Medulla oblongata (tissue), 1 donor: ENCODE measurements around the gene LGALS9.

ENCODE experiments used
- DNase-seq: peaks from one replicate; pipeline ENCODE4 v3.0.0-alpha.2; 2015; ENCODE audit errors: extremely low spot score

The LGALS9 gene

DNA sequence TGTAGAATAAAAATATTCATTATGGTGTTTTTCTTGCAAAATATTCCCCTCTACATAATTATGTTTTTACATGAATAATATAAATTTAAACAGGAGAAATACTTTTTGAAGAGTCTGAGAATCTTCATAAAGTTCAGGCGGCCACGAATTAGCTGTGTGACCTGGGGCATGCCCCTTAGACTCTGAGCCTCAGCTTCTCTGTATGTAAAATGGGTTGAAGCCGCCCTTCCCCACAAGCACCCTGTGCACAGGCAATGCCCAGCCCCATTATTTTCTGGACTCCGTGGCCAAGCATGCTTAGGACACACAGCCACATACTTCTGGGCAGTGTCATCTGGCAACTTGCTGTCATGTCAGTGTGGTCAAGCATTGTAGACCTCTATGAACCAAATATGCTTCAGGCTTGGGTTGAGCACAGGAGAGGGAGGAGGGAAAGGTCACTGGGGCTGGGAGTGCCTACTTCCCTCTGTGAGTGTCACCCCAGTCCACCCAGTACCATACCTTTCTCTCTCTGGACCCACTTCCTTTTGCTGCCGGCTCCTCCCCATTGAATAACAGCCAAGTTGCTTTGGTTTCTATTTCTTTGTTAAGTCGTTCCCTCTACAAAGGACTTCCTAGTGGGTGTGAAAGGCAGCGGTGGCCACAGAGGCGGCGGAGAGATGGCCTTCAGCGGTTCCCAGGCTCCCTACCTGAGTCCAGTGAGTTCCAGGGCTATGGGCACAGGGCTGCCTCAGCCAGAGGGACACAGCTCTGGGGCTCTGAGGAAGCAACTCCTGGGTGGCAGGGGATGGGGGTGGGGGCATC is at the start of gene LGALS9:
TSS of gene LGALS9 (plus strand) at position 582 of the 804 bp plus-strand sequence. CDS start at position 660, 78 bp downstream.
- peak; percentile 66 for DNase-seq

DNA sequence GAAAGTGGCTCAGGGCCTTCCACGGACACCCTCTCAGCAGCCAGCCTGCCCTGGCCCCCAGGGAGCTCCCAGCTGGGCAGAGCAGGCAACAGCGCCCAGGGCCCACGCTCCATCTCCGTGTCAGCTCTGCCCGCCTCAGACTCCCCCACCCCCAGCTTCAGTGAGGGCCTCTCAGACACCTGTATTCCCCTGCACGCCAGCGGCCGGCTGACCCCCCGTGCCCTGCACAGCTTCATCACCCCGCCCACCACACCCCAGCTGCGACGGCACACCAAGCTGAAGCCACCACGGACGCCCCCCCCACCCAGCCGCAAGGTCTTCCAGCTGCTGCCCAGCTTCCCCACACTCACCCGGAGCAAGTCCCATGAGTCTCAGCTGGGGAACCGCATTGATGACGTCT is 48.3 kb upstream of the LGALS9 start:
- DNase-seq, result no peak

DNA sequence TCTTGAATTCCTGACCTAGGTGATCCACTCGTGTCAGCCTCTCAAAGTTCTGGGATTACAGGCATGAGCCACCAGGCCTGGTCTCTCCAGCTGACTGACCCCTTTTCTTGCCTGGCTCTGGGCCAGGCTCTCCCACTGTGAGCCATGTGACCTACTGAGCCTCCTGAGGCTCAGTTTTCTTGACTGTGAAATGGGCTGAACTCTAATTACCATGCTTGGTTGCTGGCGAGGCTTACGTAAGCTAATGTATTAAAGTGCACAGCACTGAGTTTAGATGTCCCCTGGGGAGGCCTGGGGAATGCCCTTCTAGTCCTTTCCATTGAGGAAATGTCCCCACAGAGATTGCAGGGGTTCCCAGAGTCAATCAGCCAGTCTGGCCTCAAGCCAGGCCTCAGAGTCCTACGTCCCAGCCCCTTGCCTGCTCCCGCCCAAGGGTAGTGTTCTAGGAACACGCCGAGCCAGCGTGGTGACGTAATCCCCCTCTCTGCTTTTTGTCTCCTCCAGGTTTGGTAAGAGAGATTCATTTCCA is 45.8 kb upstream of the LGALS9 start:
- DNase-seq, result no peak

DNA sequence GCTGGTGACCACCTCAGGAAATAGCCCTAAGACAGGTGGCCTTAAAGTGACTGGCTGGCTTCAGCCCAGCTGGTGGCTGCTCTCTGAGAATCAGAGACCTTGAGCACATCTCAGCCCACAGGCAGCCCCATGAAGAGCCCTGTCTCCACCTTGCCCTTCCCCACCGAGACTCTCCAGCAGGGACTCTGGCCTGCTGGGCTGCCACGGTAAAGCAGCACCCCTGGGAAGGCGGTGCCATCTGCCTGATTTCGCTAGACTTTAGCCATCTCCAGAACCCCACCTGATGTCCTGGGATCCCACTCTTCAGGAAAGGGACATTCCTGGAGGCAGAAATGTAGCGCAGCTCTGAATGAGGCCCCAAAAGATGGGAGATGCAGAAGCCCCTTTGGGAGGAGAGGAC is 45.2 kb upstream of the LGALS9 start:
- DNase-seq, result no peak

DNA sequence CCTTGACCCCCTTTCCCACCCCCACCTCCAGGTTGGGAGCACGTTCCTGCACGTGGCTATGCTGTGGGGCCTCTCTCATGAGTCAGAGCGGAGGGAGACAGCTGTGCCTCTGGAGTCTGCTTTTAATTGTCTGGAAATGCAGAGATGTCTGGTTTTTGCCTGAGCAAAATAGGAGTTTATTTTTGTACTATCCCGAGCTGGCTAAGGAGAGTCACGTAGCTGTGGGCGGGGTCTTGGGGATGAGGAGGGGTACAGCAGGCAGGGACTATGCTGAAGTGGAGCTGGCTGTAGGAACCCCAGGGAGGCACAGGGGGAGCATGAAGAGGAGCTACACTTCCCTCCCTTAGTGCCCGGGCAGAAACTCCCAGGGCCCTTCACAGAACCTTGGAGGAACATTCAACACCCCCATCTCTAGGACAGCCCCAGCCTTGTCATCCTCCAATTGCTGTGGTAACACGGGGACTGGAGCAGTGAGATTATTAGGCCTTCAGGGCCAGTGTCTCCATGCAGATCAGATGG is 44.7 kb upstream of the LGALS9 start:
- DNase-seq, result no peak

DNA sequence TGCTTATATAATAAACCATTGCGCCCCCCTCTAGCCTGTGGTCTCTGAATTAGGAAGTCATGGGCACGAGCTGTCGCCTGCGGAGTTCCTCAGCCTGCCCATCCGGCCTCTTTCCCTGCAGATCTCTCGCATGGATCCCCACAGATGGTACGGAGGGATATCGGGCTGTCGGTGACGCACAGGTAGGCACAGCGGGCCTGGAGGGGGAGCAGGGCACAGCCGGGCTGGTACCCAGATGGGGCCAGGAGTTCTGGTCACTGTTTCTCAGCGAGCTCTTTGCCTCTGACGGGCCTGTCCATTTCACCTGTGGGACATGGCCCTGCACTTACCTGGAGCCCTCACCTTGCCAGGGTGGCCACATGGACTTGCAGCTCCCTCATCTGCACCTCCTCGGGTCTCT is 42.6 kb upstream of the LGALS9 start:
- DNase-seq, result no peak

DNA sequence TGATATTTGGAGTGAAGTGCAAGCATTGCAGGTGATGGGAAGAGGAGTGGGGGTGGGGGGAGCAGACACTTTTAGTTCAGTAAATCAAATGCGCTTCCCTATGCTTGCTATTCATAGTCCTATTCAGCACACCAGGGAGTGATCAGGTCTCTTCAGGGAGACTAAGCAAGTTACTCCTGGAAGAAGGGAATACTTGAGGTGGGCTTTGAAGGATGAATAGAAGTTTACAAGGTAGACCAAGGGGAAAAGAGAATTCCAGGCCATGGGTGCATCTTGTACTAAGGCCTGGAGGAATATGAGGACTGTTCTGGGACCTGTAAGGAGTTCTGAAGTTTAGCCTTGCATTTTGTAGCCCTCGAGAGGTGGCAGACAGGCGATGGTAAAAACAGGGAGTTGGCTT is 40.1 kb upstream of the LGALS9 start:
- no peak for DNase-seq

DNA sequence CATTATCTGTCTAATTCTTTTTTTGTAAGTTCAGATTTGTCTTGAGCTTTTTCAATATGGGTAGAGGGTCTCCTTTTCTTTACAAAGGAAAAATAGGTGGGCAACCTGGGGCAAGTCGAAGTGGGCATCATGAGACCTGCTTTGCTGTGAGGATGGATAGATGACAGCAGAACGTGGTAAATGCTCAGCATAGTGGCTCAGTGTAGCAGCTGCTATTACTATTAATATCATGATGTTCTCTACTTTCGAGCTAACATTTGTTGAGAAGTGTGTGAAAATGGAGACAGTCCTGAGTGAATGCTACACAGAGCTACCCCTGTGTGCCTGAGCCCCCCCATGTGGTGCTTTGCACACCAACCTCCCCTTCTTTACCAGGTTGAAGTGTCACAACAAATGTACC is 39.0 kb upstream of the LGALS9 start:
- DNase-seq, result no peak

DNA sequence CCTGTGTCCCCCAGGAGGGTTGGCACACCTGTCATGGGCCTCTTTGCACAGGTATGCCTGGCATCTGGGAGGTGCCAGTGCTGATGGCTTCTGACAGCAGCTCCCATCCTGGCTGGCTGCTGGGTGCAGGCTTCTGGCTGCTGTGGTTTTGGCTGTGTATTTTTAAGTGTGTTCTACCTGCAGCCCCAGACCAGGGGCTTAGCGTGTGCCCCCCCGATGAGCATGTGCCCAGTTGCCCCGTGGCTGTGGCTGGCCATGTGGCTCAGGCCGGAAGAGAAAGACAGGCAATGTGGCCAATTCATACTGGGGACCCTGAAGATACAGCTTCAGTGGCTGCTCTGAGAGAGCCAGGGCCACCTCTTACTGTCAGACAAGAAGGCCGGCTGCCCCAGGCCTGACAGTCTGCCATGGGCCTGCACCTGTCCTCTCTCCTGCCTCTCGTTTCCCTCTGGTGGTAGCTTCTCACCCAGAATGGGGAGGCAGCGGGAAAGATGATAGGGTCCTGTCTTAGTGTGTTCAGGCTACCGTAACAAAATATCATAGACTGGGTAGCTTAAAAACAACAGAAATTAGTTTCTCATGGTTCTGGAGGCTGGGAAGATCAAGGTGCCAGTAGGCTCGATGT is 37.6 kb upstream of the LGALS9 start:
- no peak for DNase-seq

DNA sequence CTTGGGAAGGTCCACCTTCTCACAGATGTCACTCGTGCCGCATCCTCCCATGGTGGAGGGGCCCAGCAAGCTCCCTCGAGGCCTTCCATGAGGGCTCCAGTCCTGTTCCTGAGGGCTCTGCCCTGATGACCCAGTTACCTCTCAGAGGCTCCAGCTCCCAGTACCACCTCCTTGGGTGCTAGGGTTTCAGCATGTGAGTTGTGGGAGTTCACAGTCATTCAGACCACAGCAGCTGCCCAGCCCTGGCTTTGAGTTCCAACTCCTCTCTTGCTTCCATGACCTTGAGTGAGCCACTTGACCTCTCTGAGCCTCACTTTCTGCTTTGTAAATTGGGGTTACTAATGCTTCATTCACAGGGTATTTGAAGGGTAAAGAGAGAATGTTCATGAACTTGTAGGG is 37.1 kb upstream of the LGALS9 start:
- DNase-seq, result no peak

DNA sequence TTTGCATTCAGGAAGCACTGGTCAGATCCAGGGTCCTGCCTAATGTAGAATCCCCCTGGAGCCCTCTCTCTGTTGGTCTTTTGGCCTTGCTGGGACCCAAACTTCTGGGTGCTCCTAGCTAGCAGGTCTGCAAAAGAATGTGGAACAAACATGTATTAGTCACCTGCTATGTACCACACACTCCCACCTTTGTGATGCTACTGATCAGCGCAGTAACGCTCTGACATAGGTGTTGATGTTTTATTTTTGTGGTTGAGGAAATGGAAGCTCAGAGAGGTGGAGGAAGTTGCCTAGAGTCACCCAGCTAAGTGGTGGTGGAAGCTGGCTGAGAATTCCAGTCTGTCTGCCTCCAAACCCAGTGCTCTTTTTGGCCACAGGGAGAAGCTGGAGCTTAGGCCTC is 35.8 kb upstream of the LGALS9 start:
- DNase-seq, result no peak

DNA sequence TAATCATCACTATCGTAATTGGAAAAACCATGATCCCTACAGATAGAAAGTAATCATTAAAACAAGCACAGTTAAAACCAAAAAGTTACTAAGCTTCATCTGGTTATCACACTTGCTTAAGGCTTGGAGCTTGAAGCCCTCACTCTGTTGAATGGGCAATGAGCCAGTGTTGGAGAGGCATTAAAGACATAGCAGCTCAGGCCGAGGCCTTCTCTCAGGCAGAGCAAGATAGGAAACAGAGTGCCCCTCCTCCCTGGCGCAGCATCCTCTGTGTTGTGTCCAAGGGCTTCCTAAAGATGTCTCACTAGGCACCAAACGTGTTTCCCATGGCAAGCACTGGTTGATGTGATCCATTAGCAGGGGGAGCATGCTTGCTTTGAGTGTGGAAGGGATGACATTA is 34.9 kb upstream of the LGALS9 start:
- DNase-seq, result no peak

DNA sequence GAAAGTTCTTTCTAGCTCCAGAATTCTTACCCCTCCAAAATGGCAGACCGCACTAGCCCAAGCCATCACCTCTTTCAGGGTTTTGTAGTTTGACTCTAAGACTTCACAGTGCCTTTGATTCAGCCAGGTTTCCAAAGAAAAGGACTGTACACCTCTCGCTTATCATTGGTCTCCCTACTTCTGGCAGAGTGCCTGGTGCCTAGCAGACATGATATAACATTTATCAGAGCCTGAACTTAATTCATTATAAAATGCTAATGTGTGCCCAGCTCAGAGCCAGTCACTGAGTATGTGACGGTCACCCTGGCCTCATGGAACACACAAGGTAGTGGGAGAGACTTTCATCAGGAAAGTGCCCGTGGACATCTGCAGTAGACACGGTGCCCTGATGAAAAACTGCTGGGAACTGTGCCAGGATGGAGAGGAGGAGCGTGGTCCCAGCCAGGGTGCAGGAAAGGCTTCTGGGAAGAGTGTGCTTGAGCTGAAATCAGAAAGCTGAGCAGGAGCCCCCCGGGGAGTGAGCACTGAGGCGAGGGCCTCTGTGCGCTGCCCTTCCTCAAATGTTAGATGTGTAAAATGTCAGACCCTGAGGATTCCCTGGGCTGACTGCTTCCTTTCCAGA is 34.3 kb upstream of the LGALS9 start:
- DNase-seq, result no peak

DNA sequence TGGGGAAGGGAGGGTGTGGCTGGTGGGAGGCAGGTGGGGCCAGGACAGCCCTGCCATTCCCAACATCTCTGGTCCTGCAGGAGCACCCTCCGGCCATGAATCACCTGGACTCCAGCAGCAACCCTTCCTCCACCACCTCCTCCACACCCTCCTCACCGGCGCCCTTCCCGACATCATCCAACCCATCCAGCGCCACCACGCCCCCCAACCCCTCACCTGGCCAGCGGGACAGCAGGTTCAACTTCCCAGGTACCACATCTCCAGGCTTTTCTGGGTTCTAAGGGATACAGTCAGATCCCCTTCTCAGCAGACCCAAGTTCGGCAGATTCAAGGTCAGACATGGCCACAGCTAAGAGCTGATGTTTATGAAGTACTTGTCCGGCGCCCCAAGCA is 33.8 kb upstream of the LGALS9 start:
- DNase-seq, result no peak

DNA sequence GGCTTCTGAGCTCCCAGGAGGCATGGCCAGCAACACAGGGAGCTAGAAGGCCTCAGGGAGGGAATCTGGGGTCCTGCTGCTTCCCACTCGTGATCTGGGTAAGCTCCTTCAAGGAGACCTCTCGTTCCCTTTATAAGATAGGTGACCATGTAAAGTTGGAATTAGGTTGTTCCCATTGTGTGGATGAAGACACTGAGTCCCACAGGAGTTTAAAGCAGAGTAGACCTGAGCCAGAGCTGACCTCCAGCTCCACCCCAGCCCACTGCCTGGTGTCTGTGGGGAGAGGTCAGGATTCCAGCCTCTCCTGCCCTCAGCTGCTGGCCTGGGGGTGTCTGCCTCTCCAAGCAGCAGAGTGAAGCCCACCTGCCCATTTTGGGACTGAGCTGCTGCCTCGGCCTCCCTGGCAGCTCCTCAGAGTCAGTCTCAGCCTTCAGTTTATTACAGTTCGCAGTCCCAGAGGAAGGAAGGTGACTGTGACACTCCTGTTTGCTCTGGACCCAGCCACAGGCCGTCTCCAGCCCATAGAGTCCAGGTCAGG is 33.1 kb upstream of the LGALS9 start:
- no peak for DNase-seq

DNA sequence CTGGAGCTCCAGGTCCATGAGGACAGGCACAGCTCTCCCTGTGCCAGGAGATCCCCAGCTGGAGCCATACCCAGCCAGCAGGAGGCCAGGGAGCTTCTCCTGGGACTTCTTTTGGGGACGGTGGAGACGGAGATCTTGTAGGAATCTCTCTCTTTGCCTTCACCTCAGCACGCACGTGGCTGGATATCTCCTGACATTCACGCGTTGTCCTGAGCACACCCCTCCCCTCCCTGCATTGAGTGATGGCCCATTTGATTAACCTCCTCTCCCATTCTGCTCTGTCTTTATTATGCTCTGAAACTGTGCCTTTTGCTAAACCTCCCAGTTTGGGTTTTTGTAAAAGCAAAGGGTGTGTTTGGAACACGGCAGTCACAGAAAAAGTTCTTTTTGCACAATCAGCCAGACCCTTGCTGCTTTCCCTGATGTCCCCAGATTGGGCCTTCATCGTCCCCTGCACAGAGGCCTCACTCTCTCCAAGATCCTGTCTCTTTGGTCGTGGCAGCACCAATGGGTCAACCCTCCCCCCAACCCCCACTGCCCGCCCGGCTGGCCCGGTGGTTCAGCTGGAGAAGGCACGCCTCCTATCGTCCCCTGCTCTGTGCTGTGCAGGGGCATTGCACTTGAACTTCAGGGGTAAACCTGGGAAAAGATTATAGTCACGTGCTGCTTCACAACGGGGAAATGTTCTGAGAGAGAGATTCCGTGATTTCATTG is 32.5 kb upstream of the LGALS9 start:
- DNase-seq, result no peak

DNA sequence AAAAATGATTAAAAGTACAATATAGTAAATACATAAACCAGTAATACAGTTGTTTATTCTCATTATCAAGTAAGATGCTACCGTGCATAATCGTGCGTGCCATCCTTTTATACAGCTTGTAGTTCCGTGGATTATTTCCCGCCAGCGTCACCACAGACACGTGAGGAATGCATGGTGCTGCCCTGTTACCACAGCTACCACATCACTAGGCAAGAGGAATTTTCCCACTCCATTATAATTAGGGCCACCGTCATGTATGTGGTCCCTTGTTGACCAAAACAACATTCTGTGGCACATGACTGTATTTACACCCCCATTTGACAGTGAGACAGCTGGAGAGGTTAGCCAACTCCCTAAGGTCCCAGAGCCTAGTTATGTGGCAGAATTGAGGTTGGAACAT is 30.5 kb upstream of the LGALS9 start:
- no peak for DNase-seq

DNA sequence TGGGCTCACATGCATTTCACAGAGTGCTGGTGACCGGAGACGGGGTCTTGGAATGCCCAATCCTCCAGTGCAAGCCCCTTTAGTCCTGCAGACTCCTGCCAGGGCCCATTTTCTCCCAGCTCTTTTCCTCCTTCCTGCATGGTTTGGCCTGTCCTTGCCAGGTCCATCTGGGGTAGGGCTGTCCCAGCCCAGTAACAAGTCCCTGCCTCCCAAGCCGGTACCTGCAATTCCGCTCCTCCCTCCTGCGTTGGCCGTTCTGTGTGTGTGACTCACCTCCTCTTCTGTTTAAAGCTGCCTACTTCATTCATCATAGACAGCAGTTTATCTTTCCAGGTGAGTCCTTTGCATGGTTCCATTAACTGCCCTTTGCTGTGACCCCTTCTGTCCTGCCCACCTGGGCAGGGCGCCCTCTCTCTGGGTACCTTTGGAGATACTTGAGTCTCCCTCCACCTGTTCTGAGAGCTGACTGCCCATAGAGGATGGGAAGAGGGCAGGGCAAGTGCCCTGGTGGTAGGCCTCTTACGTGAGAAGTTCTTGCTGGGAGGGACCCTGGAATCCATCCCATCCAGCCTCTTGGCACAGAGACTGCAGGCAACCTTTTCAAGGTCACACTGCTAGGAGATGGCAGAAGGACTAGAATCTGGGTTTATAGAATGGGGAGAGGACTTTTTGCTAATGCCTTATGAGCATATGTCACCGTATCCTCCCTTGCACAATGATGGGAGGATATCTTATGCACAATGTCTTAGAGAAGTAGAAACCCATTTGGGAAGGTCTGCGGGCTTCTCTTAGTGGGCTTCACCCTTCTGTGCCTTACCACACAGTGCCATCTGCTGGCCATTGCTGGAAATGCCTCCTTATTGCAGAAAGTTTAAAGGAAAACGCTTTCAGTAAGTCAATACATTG is 29.7 kb upstream of the LGALS9 start:
- peak; percentile 92 for DNase-seq

DNA sequence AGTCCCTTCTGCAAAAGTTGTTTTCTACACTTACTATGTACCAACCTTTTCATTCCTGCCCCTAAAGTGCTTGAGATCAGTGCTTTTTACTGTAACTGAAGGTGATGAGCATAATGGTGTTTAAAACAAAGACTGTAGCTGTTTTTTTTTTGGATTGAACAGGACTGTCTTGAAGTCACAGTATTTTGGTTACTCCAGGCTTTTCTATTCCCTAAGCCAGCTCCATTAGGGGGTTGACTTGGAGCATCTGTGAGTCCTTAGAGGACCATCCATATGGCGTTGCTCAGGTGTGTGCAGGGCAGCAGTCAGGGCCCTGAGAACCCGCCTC is 29.0 kb upstream of the LGALS9 start:
- no peak for DNase-seq

DNA sequence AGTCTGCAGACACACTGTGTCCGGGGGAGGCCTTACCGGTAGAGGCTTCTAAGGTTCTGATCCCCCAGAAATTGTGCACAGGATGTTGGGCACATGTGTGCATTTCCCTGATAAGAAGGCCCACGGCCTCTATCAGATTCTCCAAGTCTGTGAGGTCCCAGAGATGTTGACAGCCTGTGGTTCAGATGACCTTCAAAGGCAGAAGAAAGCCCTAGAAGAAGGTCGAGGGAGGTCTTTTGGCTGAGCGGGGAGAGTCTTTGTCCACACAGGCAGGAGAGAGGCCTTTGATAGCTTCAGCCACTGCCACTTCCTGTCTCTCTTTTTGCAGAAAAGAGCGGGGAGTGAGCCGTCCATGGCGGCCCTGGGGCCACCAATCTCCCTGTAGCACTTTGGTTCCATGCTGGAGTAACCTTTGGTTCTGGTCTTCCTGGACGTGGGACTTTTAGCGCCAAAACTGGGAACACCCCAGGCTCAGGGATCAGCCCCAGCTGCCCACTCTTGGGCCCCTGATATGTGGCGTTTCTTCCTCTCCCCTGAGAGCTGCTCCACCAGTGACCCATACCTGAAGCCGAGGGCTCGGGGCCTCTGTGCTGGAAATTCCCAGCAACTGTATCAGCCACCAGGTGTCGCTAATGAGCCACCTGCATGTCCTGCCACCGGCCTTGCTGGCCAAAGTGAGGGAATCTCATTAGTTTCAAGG is 28.1 kb upstream of the LGALS9 start:
- peak; percentile 72 for DNase-seq
